ENCODE measurements around the gene LCMT1. TPM values are rescaled to one million over a fixed set of nuclear protein-coding genes. Genes with fewer than 3 reads are reported as not detected.

Gene LCMT1
- total and polyA plus RNA-seq, 2 donors (not counting 1 experiment from before 2014, with no cell fraction given) = 20.2 to 42.0 TPM

- Histone ChIP-seq H2AFZ (ENCODE audit: insufficient read depth, low read depth, low read length, poor library complexity, severe bottlenecking) (peak overlapping the region; percentile 83), H3K4me2 (replicated peaks; ENCODE audit: low read depth, low read length, poor library complexity, severe bottlenecking) (peak overlapping the region; percentile 87), H3K36me3 (replicated peaks in 1 of 2; ENCODE audit: control extremely low read depth in 1 of 2, control insufficient read depth in 1 of 2, extremely low read depth in 1 of 2, insufficient read depth in 2 of 2, low read length in 1 of 2) (no peaks in the 10 kb centered on the region), H3K27me3 (replicated peaks in 1 of 4; ENCODE audit: control extremely low read depth in 1 of 4, control insufficient read depth in 3 of 4, insufficient read depth in 4 of 4, low read length in 3 of 4) (no peaks in the 10 kb centered on the region), H3K4me3 (ENCODE audit: control extremely low read depth in 1 of 5, extremely low read depth in 1 of 5, insufficient read depth in 1 of 5, low read depth in 2 of 5, low read length in 4 of 5) (peak overlapping the region in 4 of 5 experiments; percentile 76 to 95 (median 90)), H3K4me1 (ENCODE audit: control insufficient read depth in 2 of 2, insufficient read depth in 2 of 2, low read length in 2 of 2) (peaks cover 47 to 59% of the 10 kb centered on the region in 2 donors), H3K9ac (ENCODE audit: low read length) (peak overlapping the region; percentile 74), H3K9me3 (ENCODE audit: control extremely low read depth in 1 of 3, control insufficient read depth in 2 of 3, insufficient read depth in 1 of 3, low read length in 2 of 3) (no peaks in the 10 kb centered on the region), H4K20me1 (ENCODE audit: control insufficient read depth, insufficient read depth, low read length, poor library complexity, severe bottlenecking) (no peaks in the 10 kb centered on the region), H3K27ac (ENCODE audit: low read length in 2 of 2) (peak overlapping the region; percentile 81 to 84), H3K79me2 (ENCODE audit: control insufficient read depth, insufficient read depth, low read length) (peaks cover 4% of the 10 kb centered on the region)
- Mint-ChIP-seq H3K4me1 (peaks cover 57% of the 10 kb centered on the region), H3K27ac (peak overlapping the region; percentile 93), H3K9me3 (ENCODE audit: insufficient read depth) (no peaks in the 10 kb centered on the region), H3K4me3 (peak overlapping the region; percentile 90), H3K27me3 (no peaks in the 10 kb centered on the region)
- TF ChIP-seq CTCF (IDR thresholded peaks at IDR 0.05) (no peak), EZH2 (IDR thresholded peaks at IDR 0.05; ENCODE audit: borderline replicate concordance, insufficient read depth, low read depth, low read length, poor library complexity, severe bottlenecking) (no peak)
- DNase-seq (no peak), ATAC-seq (ENCODE audit: low read depth) (no peak)
- CTCF ChIA-PET = interaction anchor here (0.7 to 1.6 kb wide), 7 partner anchors 10 to 159 kb away, joined by 3 to 7 read pairs (median 4); partner anchors contain the start of gene LCMT1
- intact Hi-C loops (cut with micrococcal nuclease) = loop anchor here (1.0 to 2.0 kb wide), 4 partner anchors 18 to 52 kb away; partner anchors contain the start of gene LCMT1
- POLR2A ChIA-PET = interaction anchor here (1.0 to 1.3 kb wide), 4 partner anchors 11 to 45 kb away, joined by 4 to 16 read pairs (median 4); partner anchors contain the start of gene LCMT1
- WGBS (ENCODE audit: insufficient coverage) = 34% methylated on average over 12 of the region's 16 CpGs
Measured at GRCh38 chr16:25066426-25066746, 45.2 kb upstream of the LCMT1 start.
